GM10266 (cell line): Measurements from ENCODE around the gene TLN1.

Experiments
- DNase-seq: peaks from one replicate; pipeline ENCODE4 v3.0.0; 2012; ENCODE audit errors: extremely low spot score
- CTCF ChIP-seq: IDR thresholded peaks from 2 replicates; pipeline ENCODE4 v1.5.1; 2012; ENCODE audit warnings: mild to moderate bottlenecking, low read depth; ENCODE audit not compliant: control insufficient read depth, insufficient read depth; ENCODE audit errors: missing control alignments

Gene TLN1

GRCh38 chr9:35674025-35674361 lies 58.0 kb downstream of the TLN1 start:
- DNase-seq: no peak
- no peak for TF ChIP-seq CTCF

- TF ChIP-seq CTCF: no peak
- no peak for DNase-seq
Measured at GRCh38 chr9:35673132-35674024, 58.6 kb downstream of the TLN1 start, which contains the start of gene CA9. Gene CA9 (plus strand): TSS chr9:35673928. CDS start chr9:35673960, 32 bp downstream.

- TF ChIP-seq CTCF: no peak
- DNase-seq: no peak
Measured at GRCh38 chr9:35669331-35670145, 62.5 kb downstream of the TLN1 start.

- DNase-seq: no peak
- no peak for TF ChIP-seq CTCF
Measured at GRCh38 chr9:35667939-35668338, 64.1 kb downstream of the TLN1 start.

GRCh38 chr9:35666549-35666948 lies 65.4 kb downstream of the TLN1 start:
- no peak for TF ChIP-seq CTCF
- DNase-seq: no peak

- DNase-seq: no peak
- no peak for TF ChIP-seq CTCF
Measured at GRCh38 chr9:35666045-35666444, 66.0 kb downstream of the TLN1 start.

DNA sequence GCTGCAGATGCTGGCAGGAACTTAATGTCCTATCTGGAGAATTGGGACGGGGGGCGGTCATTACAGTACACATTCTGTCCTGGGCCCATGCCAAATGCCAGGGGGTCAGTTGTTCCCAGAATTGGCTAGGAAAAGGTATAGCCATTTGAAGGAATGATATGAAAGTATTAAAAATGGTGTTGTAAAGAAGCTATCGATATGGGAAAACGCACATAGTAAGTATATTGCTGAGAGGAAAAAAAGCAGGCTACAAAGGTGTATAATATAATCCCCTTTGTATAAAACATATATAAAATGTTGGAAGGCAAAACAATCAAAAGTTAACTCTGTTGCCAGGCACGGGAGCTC lies 66.5 kb downstream of the TLN1 start:
- DNase-seq: no peak
- no peak for TF ChIP-seq CTCF
